HEK293 (cell line): ENCODE measurements around the gene IL17A.

ENCODE experiments used
- CTCF ChIP-seq: fragments of 450-650 bp; formaldehyde crosslinking; IDR thresholded peaks from 2 replicates; pipeline ENCODE4 v1.5.1; 2016; ENCODE audit warnings: missing biosample characterization, missing genetic modification characterization
- ZBTB6 ChIP-seq: fragments of 450-650 bp; formaldehyde crosslinking; IDR thresholded peaks from 2 replicates; pipeline ENCODE4 v1.5.1; 2017; ENCODE audit warnings: missing biosample characterization, missing genetic modification characterization
- ZNF266 ChIP-seq: fragments of 450-650 bp; formaldehyde crosslinking; IDR thresholded peaks from 2 replicates; pipeline ENCODE4 v1.5.1; 2016; ENCODE audit warnings: missing biosample characterization, missing genetic modification characterization, low read depth
- ZNF501 ChIP-seq: fragments of 450-650 bp; formaldehyde crosslinking; IDR thresholded peaks from 2 replicates; pipeline ENCODE4 v1.5.1; 2016; ENCODE audit warnings: missing biosample characterization, missing genetic modification characterization
- ZNF555 ChIP-seq: fragments of 450-650 bp; formaldehyde crosslinking; conservative IDR thresholded peaks from 2 replicates; pipeline ENCODE4 v1.5.1; 2017; ENCODE audit warnings: missing biosample characterization, mild to moderate bottlenecking, missing genetic modification characterization, inconsistent platforms
- ZNF76 ChIP-seq: fragments of 450-650 bp; formaldehyde crosslinking; IDR thresholded peaks from 2 replicates; pipeline ENCODE4; 2016; ENCODE audit warnings: low read depth, missing biosample characterization, missing genetic modification characterization, borderline replicate concordance

GRCh38 chr6:52152711-52153160 lies 33.4 kb upstream of the IL17A start:
- TF ChIP-seq CTCF (tag by site-specific recombination) = no peak
- no peak for TF ChIP-seq ZNF76
- no peak for TF ChIP-seq ZNF555
- no peak for TF ChIP-seq ZNF501 (tag by site-specific recombination)
- TF ChIP-seq ZBTB6 (tag by site-specific recombination) = no peak
- TF ChIP-seq ZNF266 (tag by site-specific recombination) = no peak
